Left lung (tissue), 10 donors: ENCODE measurements around the gene ATP13A1. TPM values are rescaled to one million over a fixed set of nuclear protein-coding genes. Genes with fewer than 3 reads are reported as not detected.
A peak's percentile ranks its signal among the peaks of the same experiment; 100 is the strongest.
"Not testable (repeated sequence)": the region's sequence is repeated elsewhere in the genome, so short reads cannot be mapped to it uniquely, and the experiment has no call there.

Experiments
- ATAC-seq: fragments of 200-7000 bp; cut with Tn5 transposase; one replicate; pipeline ENCODE4 v1.9.1; 2020; ENCODE audit warnings: moderate library complexity
- DNase-seq, 4 donors: peaks; one replicate each; pipeline ENCODE4 v3.0.0-alpha.2; 2013 to 2020
- H3K27ac ChIP-seq, 2 donors: fragments of 200-600 bp; sonication (generic) in 1 of 2; one replicate each; pipeline versions ENCODE4 v1.5.0 to v1.8.0; 2020 to 2021
- H3K27me3 ChIP-seq, 2 donors: fragments of 200-600 bp; sonication (generic) in 1 of 2; one replicate each; pipeline versions ENCODE4 v1.5.0 to v1.8.0; 2020 to 2021
- H3K36me3 ChIP-seq, 2 donors: fragments of 200-600 bp; sonication (generic) in 1 of 2; one replicate each; pipeline versions ENCODE4 v1.5.0 to v1.8.0; 2020 to 2021
- H3K4me1 ChIP-seq, 2 donors: fragments of 200-600 bp; one replicate each; pipeline ENCODE4 v1.8.0; 2021
- H3K4me3 ChIP-seq, 2 donors: fragments of 200-600 bp; sonication (generic) in 1 of 2; one replicate each; pipeline versions ENCODE4 v1.5.0 to v1.8.0; 2020 to 2021; ENCODE audit warnings: mild to moderate bottlenecking in 1 of 2
- H3K9me3 ChIP-seq, 2 donors: fragments of 200-600 bp; sonication (generic) in 1 of 2; one replicate each; pipeline versions ENCODE4 v1.5.0 to v1.8.0; 2020 to 2021
- CTCF ChIP-seq, 2 donors: fragments of 200-600 bp; sonication (generic) in 1 of 2; IDR thresholded peaks; one replicate each; pipeline versions ENCODE4 v1.5.0 to v1.8.0; 2021; ENCODE audit warnings: antibody characterized with exemption in 2 of 2
- intact Hi-C, 2 donors: fragments of 100-400 bp; cut with DNase I; formaldehyde crosslinking; loops; one replicate each; pipeline versions ENCODE4 v1.11.2 to v1.14.2; 2022
- polyA plus RNA-seq, 6 donors: library from polyadenylated mRNA; unstranded; fragments of 120-200 nt; gene quantifications; one replicate each; pipeline ENCODE4 v1.2.1, GENCODE V29; 2013; ENCODE audit not compliant: insufficient read length in 6 of 6
- total RNA-seq, 2 donors: library from RNA; stranded (reverse); fragmentation: NEBNext Ultra II Directional; extraction: Animal tissue kit (Norgen Biotek cat#: 25700); gene quantifications; one replicate each; pipeline ENCODE4 v1.2.1, GENCODE V29; 2021
- donor health status: DM: no; HTN: yes; CAD: no.
- donor health status: DM: no; HTN: no; CAD: no.

Gene ATP13A1
- total and polyA plus RNA-seq, 8 donors = 39.3 to 74.8 (median 45.5) TPM

GRCh38 chr19:19610376-19611202 is 52.9 kb downstream of the ATP13A1 start:
- intact Hi-C loops = no loop called here
- no peaks in the 10 kb centered on the region for H3K9me3 ChIP-seq
- no peak overlapping the region for H3K4me3 ChIP-seq
- H3K27ac ChIP-seq = no peak overlapping the region
- H3K4me1 ChIP-seq = no peaks in the 10 kb centered on the region
- H3K27me3 ChIP-seq = no peaks in the 10 kb centered on the region
- DNase-seq = peak in 1 of 4 donors; percentile 8
- H3K36me3 ChIP-seq = no peaks in the 10 kb centered on the region
- no peak for TF ChIP-seq CTCF (IDR thresholded peaks at IDR 0.05)
- ATAC-seq = no peak

- H3K36me3 ChIP-seq, H3K9me3 ChIP-seq, H3K4me3 ChIP-seq, H3K27me3 ChIP-seq, intact Hi-C loops, ATAC-seq, H3K27ac ChIP-seq, H3K4me1 ChIP-seq: not testable (repeated sequence)
- DNase-seq = peak in 1 of 4 donors; percentile 24
These were observed 56.8 kb downstream of the ATP13A1 start for GRCh38 chr19:19606686-19607085.

GRCh38 chr19:19606021-19606420 is 57.5 kb downstream of the ATP13A1 start:
- ATAC-seq = peak; percentile 42
- no peaks in the 10 kb centered on the region for H3K36me3 ChIP-seq
- peak in 1 of 4 donors; percentile 6 for DNase-seq
- H3K27ac ChIP-seq = no peak overlapping the region
- intact Hi-C loops = no loop called here
- no peak for TF ChIP-seq CTCF (IDR thresholded peaks at IDR 0.05)
- no peak overlapping the region for H3K4me3 ChIP-seq
- H3K27me3 ChIP-seq = no peaks in the 10 kb centered on the region
- no peaks in the 10 kb centered on the region for H3K4me1 ChIP-seq
- no peaks in the 10 kb centered on the region for H3K9me3 ChIP-seq

DNA sequence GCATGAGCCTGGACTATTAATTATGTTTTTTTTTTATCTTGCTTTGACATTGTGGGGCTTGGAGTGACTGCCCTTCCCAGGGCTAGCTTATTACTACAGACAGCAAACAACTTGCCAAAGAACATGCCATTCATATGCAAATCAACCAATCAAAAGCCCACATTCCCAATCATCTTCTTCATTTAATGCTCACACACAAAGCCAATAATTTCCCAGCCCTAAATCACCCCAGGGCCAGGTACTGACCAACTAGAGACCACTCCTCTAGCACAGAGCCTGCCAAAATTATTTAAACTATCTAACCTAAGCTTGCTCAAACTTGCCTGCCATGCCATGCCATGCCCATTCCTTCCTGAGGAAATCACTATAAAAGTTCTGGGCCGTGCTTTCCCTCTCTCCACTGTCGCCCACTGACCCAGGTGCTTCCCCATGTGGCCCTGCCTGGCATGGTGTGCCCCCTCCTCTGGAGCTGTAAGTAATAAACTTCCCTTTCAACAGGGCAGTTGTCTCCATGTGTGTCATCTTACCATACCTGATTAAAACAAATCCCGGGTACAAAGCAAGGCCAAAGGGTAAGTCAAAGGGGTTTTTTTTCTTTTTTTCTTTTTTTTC is 60.7 kb downstream of the ATP13A1 start:
- intact Hi-C loops = no loop called here
- no peak overlapping the region for H3K27ac ChIP-seq
- H3K36me3 ChIP-seq = no peaks in the 10 kb centered on the region
- DNase-seq (peak in 1 of 4 donors; percentile 38), ATAC-seq (no peak)
- H3K4me1 ChIP-seq = no peaks in the 10 kb centered on the region
- H3K27me3 ChIP-seq = no peaks in the 10 kb centered on the region
- TF ChIP-seq CTCF (IDR thresholded peaks at IDR 0.05) = no peak
- H3K9me3 ChIP-seq = no peaks in the 10 kb centered on the region
- no peak overlapping the region for H3K4me3 ChIP-seq

DNA sequence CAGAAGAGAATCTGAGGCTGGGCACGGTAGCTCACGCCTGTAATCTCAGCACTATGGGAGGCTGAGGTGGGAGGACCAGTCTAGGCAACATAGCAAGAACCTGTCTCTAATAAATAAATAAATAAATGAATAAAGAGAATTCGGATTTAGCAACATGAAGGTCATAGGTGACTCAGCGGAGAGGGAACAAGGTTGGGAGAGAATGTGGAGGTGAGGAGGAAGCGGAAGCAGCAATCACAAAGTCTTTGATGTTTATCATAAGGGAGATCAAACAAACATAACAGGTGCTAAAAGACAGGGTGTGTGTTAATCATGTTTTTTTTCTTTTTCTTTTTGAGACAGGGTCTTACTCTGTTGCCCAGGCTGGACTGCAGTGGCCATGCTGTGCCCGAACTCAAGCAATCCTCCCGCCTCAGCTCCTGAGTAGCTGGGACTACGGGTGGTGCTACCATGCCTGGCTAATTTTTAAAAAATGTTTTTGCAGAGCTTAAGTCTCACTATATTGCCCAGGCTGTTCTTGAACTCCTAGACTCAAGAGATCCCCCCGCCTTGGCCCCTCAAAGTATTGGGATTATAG is 61.3 kb downstream of the ATP13A1 start:
- Histone ChIP-seq H3K36me3 (no peaks in the 10 kb centered on the region), H3K9me3 (no peaks in the 10 kb centered on the region), H3K27ac (no peak overlapping the region), H3K4me3 (no peak overlapping the region), H3K4me1 (no peaks in the 10 kb centered on the region), H3K27me3 (no peaks in the 10 kb centered on the region)
- TF ChIP-seq CTCF (IDR thresholded peaks at IDR 0.05) = no peak
- DNase-seq = peak in 1 of 4 donors; percentile 35
- intact Hi-C loops = no loop called here
- ATAC-seq = no peak
